Upper lobe of left lung (tissue), 6 donors: Measurements from ENCODE around the gene PGGHG. TPM values are rescaled to one million over a fixed set of nuclear protein-coding genes. Genes with fewer than 3 reads are reported as not detected.

ENCODE experiments used
- ATAC-seq, 2 donors: fragments of 200-7000 bp; cut with Tn5 transposase; one replicate each; pipeline ENCODE4 v1.9.1; 2022; ENCODE audit warnings: mild to moderate bottlenecking in 2 of 2, moderate library complexity in 2 of 2; ENCODE audit not compliant: low FRiP score in 2 of 2
- DNase-seq, 2 donors: peaks; one replicate each; pipeline ENCODE4 v3.0.0-alpha.2; 2019 to 2020
- H3K27ac ChIP-seq, 4 donors: fragments of 200-600 bp; sonication (generic); one replicate each; pipeline ENCODE4 v1.5.1; 2016 to 2019
- H3K27me3 ChIP-seq, 4 donors: fragments of 200-600 bp; sonication (generic); one replicate each; pipeline ENCODE4 v1.5.1; 2017 to 2019
- H3K36me3 ChIP-seq, 4 donors: fragments of 200-600 bp; sonication (generic); one replicate each; pipeline ENCODE4 v1.5.1; 2016 to 2019
- H3K4me1 ChIP-seq, 4 donors: fragments of 200-600 bp; sonication (generic); one replicate each; pipeline ENCODE4 v1.5.1; 2018 to 2019
- H3K4me3 ChIP-seq, 4 donors: fragments of 200-600 bp; sonication (generic); one replicate each; pipeline ENCODE4 v1.5.1; 2017 to 2019; ENCODE audit warnings: mild to moderate bottlenecking in 2 of 4, moderate library complexity in 1 of 4
- H3K9me3 ChIP-seq, 4 donors: fragments of 200-600 bp; sonication (generic); one replicate each; pipeline ENCODE4 v1.5.1; 2018 to 2019
- EP300 ChIP-seq, 4 donors: sonication (generic); formaldehyde crosslinking; IDR thresholded peaks; one replicate each; pipeline ENCODE4 v1.5.1; 2017; ENCODE audit warnings: antibody characterized with exemption in 4 of 4, control low read depth in 2 of 4
- POLR2A ChIP-seq, 4 donors: fragments of 450-650 bp; IDR thresholded peaks; one replicate each; pipeline ENCODE4 v1.5.1; 2016 to 2017; ENCODE audit warnings: antibody characterized with exemption in 4 of 4, mild to moderate bottlenecking in 2 of 4
- POLR2AphosphoS5 ChIP-seq, 2 donors: sonication (generic); formaldehyde crosslinking; IDR thresholded peaks; one replicate each; pipeline ENCODE4 v1.5.1; 2017; ENCODE audit warnings: antibody characterized with exemption in 2 of 2
- WGBS, 2 donors: methylation state at CpG; one replicate each; pipeline ENCODE4 v1.1.5; 2017 to 2018; 5-methylcytosine and 5-hydroxymethylcytosine counted together
- total RNA-seq, 6 donors: library from RNA; depleted of rRNA in 4 of 6; stranded (reverse); fragments of >200 nt in 4 of 6; gene quantifications; one replicate each; pipeline versions ENCODE4 v1.1.0 to v1.2.1, GENCODE V29; 2016 to 2021
- TF ChIP-seq, protein P1 (sequence below), 6 experiments: fragments of 450-650 bp in 4 of 6; fragments of 200-600 bp in 2 of 6; sonication (generic) in 2 of 6; IDR thresholded peaks; one replicate each; pipeline ENCODE4 v1.5.1; 2016 to 2019; ENCODE audit warnings: antibody characterized with exemption in 6 of 6
- donor health status: DM: no; HTN: no; CAD: no; lungs with moderate emphysema.
- donor health status: DM: no; HTN: yes; CAD: no; lungs with severe emphysema.

The PGGHG gene
- total RNA-seq, 6 donors from 2014 or later = 34.1 to 535 (median 65.2) TPM

DNA sequence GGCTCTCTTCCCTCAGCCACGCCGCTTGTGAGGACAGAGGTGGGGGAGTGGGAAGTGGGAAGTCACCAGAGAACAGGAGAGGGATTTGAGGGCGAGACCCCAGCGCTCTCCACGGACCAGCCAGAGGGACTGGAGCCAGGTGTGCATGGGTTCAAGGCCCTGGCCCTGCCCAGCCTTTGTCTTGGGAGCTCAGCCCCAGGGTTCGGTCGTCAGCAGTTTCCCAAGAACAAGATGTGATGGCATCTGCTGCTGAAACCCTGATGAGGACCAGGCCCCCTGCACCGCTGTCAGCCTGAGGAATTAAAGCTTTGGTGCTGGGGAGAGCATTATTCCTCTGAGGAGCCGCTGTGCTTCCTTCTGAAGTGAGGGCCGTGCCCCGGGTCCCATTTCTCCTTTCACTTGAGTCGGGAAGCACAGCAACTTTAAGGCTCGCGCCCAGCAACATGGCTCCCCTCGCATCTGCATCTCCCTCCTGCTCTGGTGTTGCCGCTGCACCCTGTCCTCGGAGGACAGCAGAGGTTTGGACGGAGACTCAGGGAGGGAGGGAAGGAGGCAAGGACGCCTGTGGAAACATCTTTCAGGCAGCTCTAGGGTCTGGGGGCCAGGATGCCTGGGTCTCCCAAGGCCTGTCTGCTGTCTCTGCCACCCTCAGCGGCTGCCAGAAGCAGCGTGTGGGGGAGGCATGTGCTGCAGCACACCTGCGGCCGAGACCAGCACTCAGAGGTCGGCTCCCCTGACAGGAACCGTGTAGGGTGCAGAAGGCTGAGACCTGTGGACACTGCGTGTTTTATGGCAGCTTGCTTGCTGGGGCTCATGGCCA, 6.6 kb downstream of the PGGHG start:
- peaks cover 0 to 23% (median 2%) of the 10 kb centered on the region in 4 donors for H3K4me1 ChIP-seq
- H3K27me3 ChIP-seq = peaks cover 0 to 16% (median 4%) of the 10 kb centered on the region in 4 donors
- TF ChIP-seq, protein P1, sequence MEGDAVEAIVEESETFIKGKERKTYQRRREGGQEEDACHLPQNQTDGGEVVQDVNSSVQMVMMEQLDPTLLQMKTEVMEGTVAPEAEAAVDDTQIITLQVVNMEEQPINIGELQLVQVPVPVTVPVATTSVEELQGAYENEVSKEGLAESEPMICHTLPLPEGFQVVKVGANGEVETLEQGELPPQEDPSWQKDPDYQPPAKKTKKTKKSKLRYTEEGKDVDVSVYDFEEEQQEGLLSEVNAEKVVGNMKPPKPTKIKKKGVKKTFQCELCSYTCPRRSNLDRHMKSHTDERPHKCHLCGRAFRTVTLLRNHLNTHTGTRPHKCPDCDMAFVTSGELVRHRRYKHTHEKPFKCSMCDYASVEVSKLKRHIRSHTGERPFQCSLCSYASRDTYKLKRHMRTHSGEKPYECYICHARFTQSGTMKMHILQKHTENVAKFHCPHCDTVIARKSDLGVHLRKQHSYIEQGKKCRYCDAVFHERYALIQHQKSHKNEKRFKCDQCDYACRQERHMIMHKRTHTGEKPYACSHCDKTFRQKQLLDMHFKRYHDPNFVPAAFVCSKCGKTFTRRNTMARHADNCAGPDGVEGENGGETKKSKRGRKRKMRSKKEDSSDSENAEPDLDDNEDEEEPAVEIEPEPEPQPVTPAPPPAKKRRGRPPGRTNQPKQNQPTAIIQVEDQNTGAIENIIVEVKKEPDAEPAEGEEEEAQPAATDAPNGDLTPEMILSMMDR (IDR thresholded peaks at IDR 0.05) = no peak
- TF ChIP-seq POLR2A (IDR thresholded peaks at IDR 0.05) = no peak
- no peak for TF ChIP-seq EP300 (IDR thresholded peaks at IDR 0.05)
- no peak overlapping the region for H3K4me3 ChIP-seq
- WGBS, 2 donors = 85 to 86% methylated on average over 18 to 25 of the region's 26 CpGs
- no peaks in the 10 kb centered on the region for H3K9me3 ChIP-seq
- H3K27ac ChIP-seq = no peak overlapping the region
- ATAC-seq (no peak), DNase-seq (no peak)
- H3K36me3 ChIP-seq = peaks cover 0 to 33% (median 17%) of the 10 kb centered on the region in 4 donors

DNA sequence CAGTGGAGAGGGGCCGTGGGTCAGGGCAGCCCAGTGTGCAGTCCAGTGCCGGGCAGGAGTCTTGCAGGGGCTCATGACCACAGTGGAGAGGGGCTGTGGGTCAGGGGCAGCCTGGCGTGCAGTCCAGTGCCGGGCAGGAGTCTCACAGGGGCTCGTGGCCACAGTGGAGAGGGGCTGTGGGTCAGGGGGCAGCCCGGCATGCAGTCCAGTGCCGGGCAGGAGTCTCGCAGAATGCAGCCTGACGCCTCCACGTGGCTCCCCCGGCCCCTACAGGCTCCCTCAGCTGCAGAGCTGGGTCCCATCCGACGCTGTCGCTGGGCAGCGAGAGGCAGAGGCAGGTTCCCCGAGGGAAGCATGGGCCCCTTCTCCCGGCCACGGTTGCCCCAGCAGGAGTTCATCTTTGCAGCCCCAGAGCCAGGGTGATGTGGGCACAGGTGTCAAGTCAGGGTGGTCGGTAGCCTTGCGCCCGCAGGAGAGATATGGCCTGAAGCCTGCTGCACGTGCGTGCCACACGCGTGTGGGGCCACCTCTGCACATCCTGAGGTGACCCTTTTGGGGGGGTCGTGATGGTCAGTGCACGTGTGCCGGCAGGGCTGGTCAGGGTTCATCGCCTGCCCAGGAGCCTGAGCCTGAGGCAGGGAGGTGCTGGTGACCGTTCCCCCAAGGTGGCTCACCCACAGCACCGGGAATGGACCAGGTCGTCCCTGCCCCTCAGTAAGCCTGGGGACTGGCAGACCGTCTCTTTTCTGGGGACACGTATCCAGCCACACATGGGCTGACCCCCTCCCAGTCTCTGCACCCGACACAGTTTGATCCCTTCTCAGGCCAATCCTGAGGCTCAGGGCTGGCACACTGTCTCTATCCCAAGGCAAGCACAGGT, 7.5 kb downstream of the PGGHG start:
- DNase-seq (peak in 1 of 2 donors; percentile 78), ATAC-seq (no peak)

DNA sequence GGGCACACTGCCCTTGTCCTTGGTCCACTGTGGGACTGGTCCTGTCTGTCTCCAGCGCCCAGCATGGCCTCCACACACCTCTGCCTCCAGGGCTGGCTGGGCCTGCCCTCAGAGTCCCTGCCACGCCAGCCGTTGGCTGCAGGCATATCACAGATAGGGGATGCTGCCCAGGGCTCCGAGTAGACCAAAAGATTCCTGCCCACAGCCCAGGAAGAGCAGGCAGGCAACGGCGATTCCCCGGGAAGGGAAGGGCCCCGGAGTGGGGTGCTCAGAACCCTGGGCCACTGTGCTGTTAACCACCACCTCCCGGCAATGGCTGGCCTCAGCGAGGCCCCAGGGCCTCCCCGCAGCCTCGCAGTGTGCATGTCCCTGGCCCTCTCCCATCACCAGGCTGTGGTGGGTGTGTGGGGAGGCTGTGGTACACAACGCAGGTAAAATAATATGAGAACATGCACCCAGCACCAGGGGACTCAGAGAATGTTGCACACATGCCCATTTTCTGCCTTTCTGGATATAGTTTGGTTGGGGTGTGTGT, 8.2 kb downstream of the PGGHG start:
- H3K27me3 ChIP-seq = peaks cover 0 to 16% (median 4%) of the 10 kb centered on the region in 4 donors
- WGBS, 2 donors = 49 to 78% methylated on average over 11 to 13 of the region's 13 CpGs
- H3K9me3 ChIP-seq = no peaks in the 10 kb centered on the region
- H3K4me3 ChIP-seq = no peak overlapping the region
- TF ChIP-seq POLR2A (IDR thresholded peaks at IDR 0.05) (no peak), EP300 (IDR thresholded peaks at IDR 0.05) (no peak), POLR2AphosphoS5 (IDR thresholded peaks at IDR 0.05) (no peak)
- TF ChIP-seq, protein P1 (IDR thresholded peaks at IDR 0.05) = no peak
- ATAC-seq (no peak), DNase-seq (peak in 1 of 2 donors; percentile 78)
- peaks cover 0 to 30% (median 17%) of the 10 kb centered on the region in 4 donors for H3K36me3 ChIP-seq
- no peak overlapping the region for H3K27ac ChIP-seq
- H3K4me1 ChIP-seq = peaks cover 0 to 23% (median 2%) of the 10 kb centered on the region in 4 donors

More for the DNA sequence above, 7.5 kb downstream of the PGGHG start:
- Histone ChIP-seq H3K4me1 (peaks cover 0 to 23% (median 2%) of the 10 kb centered on the region in 4 donors), H3K27me3 (peaks cover 0 to 16% (median 4%) of the 10 kb centered on the region in 4 donors), H3K27ac (no peak overlapping the region), H3K9me3 (no peaks in the 10 kb centered on the region), H3K4me3 (no peak overlapping the region), H3K36me3 (peaks cover 0 to 33% (median 17%) of the 10 kb centered on the region in 4 donors)
- TF ChIP-seq POLR2AphosphoS5 (IDR thresholded peaks at IDR 0.05) = no peak
- no peak for TF ChIP-seq POLR2A (IDR thresholded peaks at IDR 0.05)
- TF ChIP-seq, protein P1 (IDR thresholded peaks at IDR 0.05) = no peak
- TF ChIP-seq EP300 (IDR thresholded peaks at IDR 0.05) = no peak
- WGBS, 2 donors = 74 to 82% methylated on average over 6 to 33 of the region's 35 CpGs

DNA sequence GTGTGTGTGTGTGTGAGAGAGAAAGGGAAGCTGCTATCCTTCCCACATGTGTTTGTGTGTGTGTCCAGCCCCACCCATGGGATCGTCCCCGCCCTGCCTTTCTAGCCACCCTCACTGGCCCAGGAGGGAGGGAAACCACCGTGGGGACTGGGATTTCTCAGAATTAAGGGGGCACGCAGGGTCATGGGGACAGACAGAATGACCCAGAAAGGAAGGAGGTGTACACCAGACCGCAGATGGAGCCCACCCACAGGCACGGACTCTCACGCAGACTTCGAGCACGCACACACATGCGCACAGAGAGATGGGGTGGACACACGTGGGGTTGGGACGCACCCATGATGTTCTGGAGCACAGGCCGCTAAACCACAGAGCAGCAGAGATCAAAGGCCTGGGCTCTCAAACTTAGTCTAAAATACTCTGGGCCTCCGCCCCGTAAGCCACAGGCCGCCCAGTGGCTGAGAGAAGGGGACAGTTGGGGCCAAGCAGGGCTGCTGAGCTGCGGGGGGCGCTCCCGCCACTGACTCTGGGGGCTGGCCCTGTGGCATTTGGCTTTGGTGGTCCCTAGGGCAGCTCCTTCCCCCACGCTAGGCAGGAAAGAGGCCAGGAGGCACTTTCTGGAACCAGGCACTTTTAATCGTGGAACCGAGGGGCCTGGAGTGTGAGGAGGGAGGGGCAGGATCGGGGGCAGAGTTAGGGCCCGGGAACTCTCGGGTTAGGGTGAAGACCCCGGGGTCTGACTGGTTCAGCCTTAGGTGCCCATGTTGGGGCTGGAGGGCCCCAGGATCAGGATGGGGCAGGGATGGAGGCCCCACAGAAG, 8.9 kb downstream of the PGGHG start:
- WGBS, 2 donors = 54 to 62% methylated on average over 17 to 25 of the region's 26 CpGs
- DNase-seq (peak; percentile 19 to 80), ATAC-seq (peak in 1 of 2 donors; percentile 84)
- Histone ChIP-seq H3K27me3 (peaks cover 0 to 16% (median 4%) of the 10 kb centered on the region in 4 donors), H3K9me3 (no peaks in the 10 kb centered on the region), H3K4me3 (no peak overlapping the region), H3K27ac (no peak overlapping the region), H3K36me3 (peaks cover 0 to 23% (median 15%) of the 10 kb centered on the region in 4 donors), H3K4me1 (peaks cover 0 to 23% (median 2%) of the 10 kb centered on the region in 4 donors)
- no peak for TF ChIP-seq EP300 (IDR thresholded peaks at IDR 0.05)
- peak in 1 of 4 donors; percentile 9 for TF ChIP-seq POLR2A (IDR thresholded peaks at IDR 0.05)
- TF ChIP-seq POLR2AphosphoS5 (IDR thresholded peaks at IDR 0.05) = no peak
